Retinal pigment epithelial cell (primary cell): ENCODE data around the gene NUP93.

ENCODE experiments used
- DNase-seq: peaks from one replicate; pipeline ENCODE4 v3.0.0-alpha.2; 2010; ENCODE audit warnings: low read depth
- H3K4me3 ChIP-seq: 2 replicates; pipeline ENCODE4 v1.5.1; 2011; ENCODE audit warnings: mild to moderate bottlenecking, low read length, control low read depth, moderate library complexity
- TF ChIP-seq, protein P1 (sequence below): conservative IDR thresholded peaks from 2 replicates; pipeline ENCODE4 v1.5.1; 2011; ENCODE audit warnings: low read depth, low read length, control low read depth, inconsistent platforms

Gene NUP93

DNA sequence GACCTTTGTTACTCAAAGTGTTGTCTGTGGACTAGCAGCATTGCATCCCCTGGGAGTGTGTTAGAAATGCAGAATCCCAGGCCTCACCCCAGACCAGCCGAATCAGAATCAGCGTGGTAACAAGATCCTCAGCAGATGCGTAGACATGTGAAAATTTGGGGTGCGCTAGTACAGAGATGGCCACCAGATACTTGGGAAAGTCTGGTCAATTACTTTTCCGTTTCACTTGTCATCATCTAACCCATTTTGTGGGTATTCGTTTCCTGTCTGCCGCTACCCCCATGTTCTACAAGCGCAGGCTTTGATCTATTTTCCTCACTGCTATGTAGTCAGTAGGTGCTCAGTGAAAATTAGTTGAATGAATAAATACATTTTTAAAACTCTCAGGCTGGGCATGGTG lies 168.9 kb downstream of the NUP93 start:
- no peak overlapping the region for H3K4me3 ChIP-seq
- TF ChIP-seq, protein P1, sequence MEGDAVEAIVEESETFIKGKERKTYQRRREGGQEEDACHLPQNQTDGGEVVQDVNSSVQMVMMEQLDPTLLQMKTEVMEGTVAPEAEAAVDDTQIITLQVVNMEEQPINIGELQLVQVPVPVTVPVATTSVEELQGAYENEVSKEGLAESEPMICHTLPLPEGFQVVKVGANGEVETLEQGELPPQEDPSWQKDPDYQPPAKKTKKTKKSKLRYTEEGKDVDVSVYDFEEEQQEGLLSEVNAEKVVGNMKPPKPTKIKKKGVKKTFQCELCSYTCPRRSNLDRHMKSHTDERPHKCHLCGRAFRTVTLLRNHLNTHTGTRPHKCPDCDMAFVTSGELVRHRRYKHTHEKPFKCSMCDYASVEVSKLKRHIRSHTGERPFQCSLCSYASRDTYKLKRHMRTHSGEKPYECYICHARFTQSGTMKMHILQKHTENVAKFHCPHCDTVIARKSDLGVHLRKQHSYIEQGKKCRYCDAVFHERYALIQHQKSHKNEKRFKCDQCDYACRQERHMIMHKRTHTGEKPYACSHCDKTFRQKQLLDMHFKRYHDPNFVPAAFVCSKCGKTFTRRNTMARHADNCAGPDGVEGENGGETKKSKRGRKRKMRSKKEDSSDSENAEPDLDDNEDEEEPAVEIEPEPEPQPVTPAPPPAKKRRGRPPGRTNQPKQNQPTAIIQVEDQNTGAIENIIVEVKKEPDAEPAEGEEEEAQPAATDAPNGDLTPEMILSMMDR: no peak
- no peak for DNase-seq
